ENCODE measurements around the gene KCNJ12.
"Not testable (repeated sequence)": the region's sequence is repeated elsewhere in the genome, so short reads cannot be mapped to it uniquely, and the experiment has no call there.

KCNJ12 gene

DNA sequence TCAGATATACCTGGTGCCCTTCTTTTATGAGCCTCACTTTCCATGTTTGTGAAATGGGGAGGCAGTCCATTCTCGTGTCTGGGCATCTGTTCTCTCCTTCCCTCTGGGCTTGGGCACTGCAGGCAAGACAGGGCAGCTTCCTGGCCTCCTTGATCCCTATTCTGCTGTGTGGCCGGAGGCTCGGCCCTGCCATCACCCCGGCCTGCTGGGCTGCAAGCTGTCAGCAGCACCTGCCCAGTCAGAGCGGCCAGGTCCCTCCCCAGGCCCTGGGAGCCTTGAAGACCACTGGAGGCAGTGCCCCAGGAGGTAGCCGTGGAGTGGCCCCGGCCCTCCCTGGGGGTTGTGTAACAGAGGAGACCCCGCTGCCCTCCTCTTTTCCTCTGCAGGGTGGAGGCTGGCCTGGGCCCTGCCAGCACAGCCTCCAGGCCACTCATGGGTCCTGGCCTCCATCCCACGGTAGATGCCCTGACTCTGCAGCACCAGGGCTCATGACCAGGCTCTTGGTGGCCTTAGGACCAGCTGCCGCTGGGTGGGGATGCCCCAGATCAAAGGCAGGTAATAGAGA, 9.2 kb downstream of the KCNJ12 start:
- no peak for DNase-seq (ENCODE audit: low spot score)

DNA sequence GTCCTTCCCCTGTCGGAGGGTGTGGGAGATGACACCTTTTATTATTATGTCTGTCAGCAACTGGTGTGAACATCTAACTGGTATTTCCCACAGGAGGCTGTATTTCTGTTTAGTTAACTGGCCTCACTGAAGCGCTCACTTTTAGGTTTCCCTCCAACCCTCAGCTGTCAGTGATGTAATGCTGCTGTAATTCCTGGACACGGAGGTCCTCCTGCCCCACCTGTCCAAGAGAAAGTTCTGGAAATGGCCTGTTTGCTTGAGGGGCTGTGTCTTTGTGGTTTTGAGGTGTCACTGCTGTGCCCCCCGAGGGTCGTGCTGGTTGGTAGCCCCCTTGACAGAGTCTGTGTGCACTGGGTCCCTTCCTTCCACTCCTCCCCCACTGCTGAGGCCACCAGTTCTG, 11.5 kb downstream of the KCNJ12 start:
- no peak for DNase-seq (ENCODE audit: low spot score)

DNA sequence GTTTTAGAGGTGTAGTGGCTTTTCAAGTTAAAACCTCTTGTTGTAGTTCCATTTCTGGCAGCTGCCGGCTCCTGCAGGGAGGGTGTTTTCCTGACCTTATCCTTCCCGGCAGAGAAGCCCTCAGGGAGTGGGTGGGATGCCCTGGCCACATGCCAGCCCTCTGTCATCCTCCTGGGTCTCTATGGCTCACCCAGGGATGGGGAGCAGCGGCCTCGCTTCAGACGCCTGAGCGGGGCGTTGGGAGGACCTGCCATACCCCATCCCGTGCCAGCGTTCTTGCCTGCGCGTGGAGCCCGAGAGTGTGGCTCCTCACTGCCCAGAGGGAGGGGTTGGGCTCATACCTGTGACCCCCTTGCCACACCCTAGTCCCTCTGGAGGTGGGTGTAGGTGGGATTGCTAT, 11.9 kb downstream of the KCNJ12 start:
- DNase-seq (ENCODE audit: low spot score) = no peak

DNA sequence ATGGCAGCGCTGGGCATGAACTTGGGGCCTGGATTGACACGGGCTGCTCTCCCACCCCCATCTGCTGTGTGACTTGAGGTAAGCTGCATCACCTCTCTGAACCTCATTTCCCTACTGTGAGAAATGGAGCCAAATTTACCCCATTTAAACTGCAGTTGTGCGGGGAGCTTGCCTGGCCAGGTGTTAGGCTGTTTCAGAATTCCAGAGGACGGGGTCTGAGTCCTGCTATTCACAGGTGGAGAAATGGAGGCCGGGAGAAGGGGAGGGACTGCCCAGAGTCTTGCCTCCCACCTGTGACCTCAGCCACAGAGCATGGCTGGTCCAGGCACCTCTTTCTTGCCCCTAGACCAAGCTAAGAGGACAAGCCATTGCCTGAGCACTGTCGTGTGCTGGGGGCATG, 12.8 kb downstream of the KCNJ12 start:
- no peak for DNase-seq (ENCODE audit: low spot score)

DNA sequence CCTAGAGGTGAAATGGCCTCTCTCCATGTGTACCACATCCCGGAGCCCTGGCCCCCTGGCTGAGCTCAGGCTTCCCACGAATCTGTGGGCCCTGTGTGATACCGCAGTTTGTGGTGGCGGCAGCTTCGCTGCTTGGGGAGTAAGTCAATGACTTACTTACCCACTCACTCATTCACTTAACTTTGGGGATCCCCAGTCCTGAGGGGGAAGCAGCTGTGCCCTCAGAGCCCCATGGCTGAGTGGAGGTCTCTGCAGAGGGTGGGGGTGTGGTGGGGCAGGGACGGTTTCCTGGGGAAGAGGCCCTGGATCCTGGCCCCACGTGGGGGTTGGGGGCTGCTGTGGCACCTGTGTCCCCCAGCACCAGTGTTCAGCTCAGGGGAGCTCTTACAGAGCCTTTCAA, 13.2 kb downstream of the KCNJ12 start:
- no peak for DNase-seq (ENCODE audit: low spot score)

GRCh38 chr17:21390294-21390693, 14.1 kb downstream of the KCNJ12 start:
- no peak for DNase-seq (ENCODE audit: low spot score)

DNA sequence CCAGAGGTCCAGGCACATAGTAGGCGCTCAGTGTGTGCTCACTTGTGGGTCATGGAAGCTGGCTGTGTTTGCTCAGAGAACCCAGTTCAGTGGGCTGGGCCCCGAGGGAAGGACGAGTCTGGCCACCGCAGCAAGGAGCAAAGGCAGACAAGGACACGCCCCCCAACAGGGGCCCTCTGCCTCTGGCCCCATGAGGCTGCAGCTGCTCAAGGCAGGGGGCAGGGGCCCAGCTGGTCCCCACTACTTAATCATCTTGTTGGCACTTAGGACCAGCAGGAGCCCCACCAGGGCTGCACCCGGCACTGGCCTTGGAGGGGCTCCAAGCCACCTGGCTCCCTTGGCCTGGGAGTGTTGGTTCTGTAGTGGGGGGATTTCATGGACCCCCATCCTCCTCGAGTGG, 16.1 kb downstream of the KCNJ12 start:
- no peak for DNase-seq (ENCODE audit: low spot score)

DNA sequence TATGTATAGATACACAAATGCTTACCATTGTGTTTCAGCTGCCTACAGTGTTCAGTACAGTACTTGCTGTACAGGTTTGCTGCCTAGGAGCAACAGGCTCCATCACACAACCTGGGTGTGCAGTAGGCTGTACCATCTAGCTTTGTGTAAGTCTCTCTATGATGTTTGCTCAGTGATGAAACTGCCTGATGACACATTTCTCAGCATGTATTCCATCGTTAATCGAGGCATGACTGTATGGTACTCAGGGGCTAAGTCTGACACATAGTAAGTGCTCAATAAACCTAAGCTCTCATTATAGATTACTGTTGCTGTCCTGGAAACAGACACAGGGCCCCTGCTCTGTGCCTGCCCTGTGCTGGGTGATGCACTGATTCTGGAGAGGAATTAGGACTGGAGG, 18.1 kb downstream of the KCNJ12 start:
- no peak for DNase-seq (ENCODE audit: low spot score)

GRCh38 chr17:21395764-21396163, 19.6 kb downstream of the KCNJ12 start:
- no peak for DNase-seq (ENCODE audit: low spot score)

DNA sequence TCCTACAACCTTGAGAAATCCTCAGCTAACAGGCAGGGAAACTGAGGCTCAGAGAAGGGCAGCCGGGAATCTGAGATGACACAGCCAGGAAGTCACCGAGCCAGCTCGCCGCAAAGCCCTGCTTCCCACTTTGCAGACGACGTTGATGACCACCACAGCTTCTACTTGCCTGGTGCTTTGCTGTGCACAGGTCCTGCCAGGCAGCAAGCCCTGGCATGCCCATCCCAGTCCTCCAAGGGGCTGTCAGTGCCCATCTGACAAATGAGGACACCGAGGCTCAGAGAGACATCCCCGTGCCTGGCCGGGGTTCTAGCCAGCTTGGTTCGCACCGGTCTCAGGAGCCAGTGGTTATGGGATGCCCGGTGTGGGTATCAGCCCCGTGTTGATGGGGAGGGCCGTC, 20.1 kb downstream of the KCNJ12 start:
- no peak for DNase-seq (ENCODE audit: low spot score)

GRCh38 chr17:21397341-21398190, 21.4 kb downstream of the KCNJ12 start:
- no peak for DNase-seq (ENCODE audit: low spot score)

GRCh38 chr17:21399474-21400186, 23.5 kb downstream of the KCNJ12 start:
- no peak for DNase-seq (ENCODE audit: low spot score)

DNA sequence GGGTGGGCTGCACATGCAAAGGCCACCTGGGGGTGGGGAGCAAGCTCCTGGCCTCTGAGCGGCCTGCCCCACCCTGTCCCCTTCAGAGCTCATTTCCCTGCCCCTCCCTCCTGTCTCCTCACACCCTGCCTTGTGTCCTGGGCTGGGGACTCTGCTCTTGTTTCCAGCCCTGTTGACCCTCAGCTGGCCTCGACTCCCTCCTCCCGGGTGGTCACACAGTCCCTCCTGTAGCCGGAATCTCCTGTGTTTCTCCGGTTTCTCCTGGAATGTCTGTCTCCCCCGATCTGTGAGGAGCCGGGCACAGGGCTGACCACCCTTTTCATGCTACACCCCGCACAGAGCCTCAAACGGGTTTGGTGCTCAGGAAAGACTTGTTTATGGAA, 24.0 kb downstream of the KCNJ12 start:
- not testable (repeated sequence) for DNase-seq (ENCODE audit: low spot score)

DNA sequence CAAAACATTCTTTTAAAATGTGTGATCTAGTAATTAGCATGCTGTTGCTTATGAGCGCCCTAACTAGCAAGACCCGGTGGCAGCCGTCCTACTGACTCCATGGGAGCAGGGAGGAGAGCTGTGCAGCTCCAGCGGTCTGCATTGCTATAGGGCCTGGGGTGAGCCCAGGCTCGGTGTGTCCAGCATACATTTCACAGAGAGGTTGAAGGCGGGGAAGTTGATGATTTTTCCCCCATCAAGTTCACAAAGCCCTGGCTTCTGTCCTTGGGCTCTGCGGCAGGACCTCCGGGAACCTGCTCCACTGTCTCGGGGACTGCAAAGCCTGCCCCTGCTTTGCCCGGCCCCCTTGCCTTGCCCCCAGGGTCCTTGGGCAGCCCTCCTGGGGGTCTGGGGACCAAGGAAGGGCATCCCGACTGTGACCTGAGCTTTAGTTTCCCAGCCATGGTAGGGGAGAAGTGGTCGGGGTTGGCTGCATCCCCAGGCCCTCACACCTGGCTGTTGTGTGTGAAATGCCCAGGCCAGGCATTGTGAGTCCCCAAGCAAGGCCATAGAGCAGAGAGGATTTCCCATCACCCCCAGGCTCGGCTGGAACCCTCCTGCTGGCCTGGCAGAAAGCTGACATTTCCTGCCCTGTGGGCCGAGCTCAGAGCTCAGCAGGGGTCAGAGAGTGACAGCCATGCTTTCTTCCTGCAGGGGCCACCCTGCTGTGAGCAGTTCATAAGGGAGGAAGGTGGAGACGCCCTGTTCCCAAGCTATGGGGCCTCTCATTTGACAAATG, 24.8 kb downstream of the KCNJ12 start:
- no peak for DNase-seq (ENCODE audit: low spot score)

DNA sequence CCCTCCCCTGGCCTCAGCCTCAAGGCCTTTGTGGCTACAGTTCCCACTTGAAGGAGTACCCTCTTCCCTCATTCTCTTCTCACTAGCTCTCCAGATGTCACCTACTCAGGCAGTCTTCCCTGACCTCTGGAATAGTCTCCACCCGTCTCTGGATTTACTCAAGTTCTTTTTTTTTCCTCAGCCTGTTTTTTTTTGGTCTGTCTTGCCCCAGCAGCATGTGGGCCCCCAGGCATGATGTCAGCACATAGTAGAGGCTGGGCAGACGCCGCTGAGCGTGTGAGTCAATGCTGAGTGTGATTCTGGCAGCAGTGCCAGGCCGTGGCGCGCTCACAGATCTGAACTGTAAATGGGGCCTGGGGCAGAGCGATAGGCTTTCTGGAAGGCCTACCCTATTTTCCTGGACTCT, 26.0 kb downstream of the KCNJ12 start:
- DNase-seq (ENCODE audit: low spot score) = not testable (repeated sequence)

- not testable (repeated sequence) for DNase-seq (ENCODE audit: low spot score)
Observed at GRCh38 chr17:21402926-21403325, 26.8 kb downstream of the KCNJ12 start.

GRCh38 chr17:21404106-21404505, 27.9 kb downstream of the KCNJ12 start:
- DNase-seq (ENCODE audit: low spot score) = not testable (repeated sequence)

DNA sequence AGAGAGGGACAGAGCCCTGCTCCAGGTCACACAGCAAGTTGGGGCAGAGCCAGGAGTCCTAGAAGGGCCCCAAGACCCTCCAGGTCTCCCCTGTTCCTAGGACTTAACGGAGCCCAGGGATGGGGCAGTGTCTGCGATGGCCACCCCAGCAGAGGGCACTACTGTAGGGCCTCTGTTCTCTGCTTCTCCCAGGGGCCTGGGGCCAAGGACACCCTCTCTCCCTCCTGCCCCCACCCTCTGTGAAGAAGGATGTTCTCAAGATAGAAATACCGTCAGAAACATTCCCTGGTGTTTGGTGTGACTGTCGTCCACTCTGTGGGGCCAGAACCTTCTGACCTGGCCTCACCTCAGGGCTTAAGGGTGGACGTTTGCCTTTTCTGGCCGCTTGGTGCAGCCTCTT, 28.4 kb downstream of the KCNJ12 start:
- not testable (repeated sequence) for DNase-seq (ENCODE audit: low spot score)

GRCh38 chr17:21404956-21405731, 29.0 kb downstream of the KCNJ12 start:
- DNase-seq (ENCODE audit: low spot score) = not testable (repeated sequence)

- DNase-seq (ENCODE audit: low spot score) = not testable (repeated sequence)
Observed at GRCh38 chr17:21405904-21406400, 29.8 kb downstream of the KCNJ12 start.

Measured in SK-N-DZ (cell line).